ENCODE results near the gene TXNDC12. TPM values are rescaled to one million over a fixed set of nuclear protein-coding genes. Genes with fewer than 3 reads are reported as not detected.

Gene TXNDC12
- total RNA-seq, 1 experiment from 2014 or later: 80.9 TPM

GRCh38 chr1:52055066-52055865, at the start of gene TXNDC12 (continued):
- TF ChIP-seq AR (CRISPR knock-in tag; IDR thresholded peaks at IDR 0.05) (no peak), CREM (CRISPR knock-in tag; IDR thresholded peaks at IDR 0.05) (0 out of 2 replicates have a peak, but pooled peaks have one; percentile 66), CTCF (IDR thresholded peaks at IDR 0.05) (no peak), CBFB (CRISPR knock-in tag; IDR thresholded peaks at IDR 0.05; ENCODE audit: low read depth) (no peak), E2F5 (CRISPR knock-in tag; IDR thresholded peaks at IDR 0.05) (peak; percentile 61; the same call in 1 of the 2 replicates), RELA (CRISPR knock-in tag; IDR thresholded peaks at IDR 0.05; ENCODE audit: borderline replicate concordance) (0 out of 2 replicates have a peak, but pooled peaks have one; percentile 17), NR2C2 (CRISPR knock-in tag; IDR thresholded peaks at IDR 0.05) (no peak), E2F4 (CRISPR knock-in tag; IDR thresholded peaks at IDR 0.05; ENCODE audit: borderline replicate concordance, low read depth) (peak; percentile 53; the same call in 1 of the 2 replicates), KAT7 (CRISPR knock-in tag; IDR thresholded peaks at IDR 0.05; ENCODE audit: borderline replicate concordance) (peak; percentile 17; the same call in 1 of the 2 replicates), MLX (CRISPR knock-in tag; IDR thresholded peaks at IDR 0.05) (no peak), ESRRA (CRISPR knock-in tag; IDR thresholded peaks at IDR 0.05; ENCODE audit: borderline replicate concordance) (no peak), ZNF232 (CRISPR knock-in tag; IDR thresholded peaks at IDR 0.05) (no peak), TCF7 (CRISPR knock-in tag; IDR thresholded peaks at IDR 0.05; ENCODE audit: low read depth) (no peak), ZNF219 (CRISPR knock-in tag; IDR thresholded peaks at IDR 0.05; ENCODE audit: borderline replicate concordance) (no peak; the same call in 1 of the 2 replicates), RORB (CRISPR knock-in tag; IDR thresholded peaks at IDR 0.05) (no peak), FOXP1 (CRISPR knock-in tag; IDR thresholded peaks at IDR 0.05; ENCODE audit: borderline replicate concordance) (peak; percentile 82; the same call in 1 of the 2 replicates), TP53 (CRISPR knock-in tag; IDR thresholded peaks at IDR 0.05) (no peak), EMX1 (CRISPR knock-in tag; IDR thresholded peaks at IDR 0.05) (no peak), ZNF512 (CRISPR knock-in tag; IDR thresholded peaks at IDR 0.05; ENCODE audit: borderline replicate concordance) (no peak), SOX15 (CRISPR knock-in tag; IDR thresholded peaks at IDR 0.05) (no peak), ZNF317 (CRISPR knock-in tag; IDR thresholded peaks at IDR 0.05; ENCODE audit: borderline replicate concordance, low read depth) (no peak), HMGA2 (CRISPR knock-in tag; IDR thresholded peaks at IDR 0.05) (no peak), ZBTB43 (CRISPR knock-in tag; IDR thresholded peaks at IDR 0.05) (0 out of 2 replicates have a peak, but pooled peaks have one; percentile 22), SP1 (CRISPR knock-in tag; conservative IDR thresholded peaks at IDR 0.05) (peak; percentile 59), ZNF425 (CRISPR knock-in tag; conservative IDR thresholded peaks at IDR 0.05) (0 out of 2 replicates have a peak, but pooled peaks have one; percentile 60), TEAD1 (CRISPR knock-in tag; IDR thresholded peaks at IDR 0.05) (peak; percentile 73)

Data from WTC11 (cell line).